Activated CD4-positive, CD25-positive, alpha-beta regulatory T cell treated with anti-CD3 and anti-CD28 coated beads, Interleukin-2, amount 50 U/mL, for 72 hours (primary cell): ENCODE data around the gene HOXA3.

Source experiments
- DNase-seq: peaks from one replicate; pipeline ENCODE4 v3.0.0; 2021

The HOXA3 gene

GRCh38 chr7:27125986-27126394, 26.4 kb downstream of the HOXA3 start:
- DNase-seq = no peak

- no peak for DNase-seq
Observed at GRCh38 chr7:27124902-27125689, 27.3 kb downstream of the HOXA3 start.

- no peak for DNase-seq
Observed at GRCh38 chr7:27124096-27124901, 28.1 kb downstream of the HOXA3 start.

GRCh38 chr7:27123477-27124053, 28.8 kb downstream of the HOXA3 start:
- no peak for DNase-seq

- DNase-seq = no peak
Observed at GRCh38 chr7:27123007-27123476, 29.3 kb downstream of the HOXA3 start.

- DNase-seq = no peak
Observed at GRCh38 chr7:27122077-27122910, 30.1 kb downstream of the HOXA3 start.

GRCh38 chr7:27121684-27122076, 30.7 kb downstream of the HOXA3 start:
- no peak for DNase-seq

- DNase-seq = no peak
Observed at GRCh38 chr7:27119412-27119911, 32.9 kb downstream of the HOXA3 start.

GRCh38 chr7:27118580-27118979, 33.8 kb downstream of the HOXA3 start:
- no peak for DNase-seq

- no peak for DNase-seq
Observed at GRCh38 chr7:27117887-27118491, 34.4 kb downstream of the HOXA3 start.

GRCh38 chr7:27116962-27117886, 35.2 kb downstream of the HOXA3 start:
- DNase-seq = no peak

GRCh38 chr7:27116031-27116961, 36.1 kb downstream of the HOXA3 start:
- no peak for DNase-seq

GRCh38 chr7:27115221-27116026, 37.0 kb downstream of the HOXA3 start:
- DNase-seq = no peak

- DNase-seq = no peak
Observed at GRCh38 chr7:27114881-27115220, 37.5 kb downstream of the HOXA3 start.

- no peak for DNase-seq
Observed at GRCh38 chr7:27113991-27114769, 38.2 kb downstream of the HOXA3 start.

GRCh38 chr7:27112955-27113949, 39.1 kb downstream of the HOXA3 start:
- DNase-seq = no peak

- DNase-seq = no peak
Observed at GRCh38 chr7:27112361-27112760, 40.0 kb downstream of the HOXA3 start.
